HUES64 (cell line): Measurements from ENCODE around the gene TMX1.

Experiments used
- H3K27ac ChIP-seq: 2 replicates; pipeline ENCODE4 v1.7.0; 2013; ENCODE audit warnings: low read depth, low read length, inconsistent platforms
- H3K27me3 ChIP-seq: 2 replicates; pipeline ENCODE4 v1.6.1; 2013; ENCODE audit warnings: mild to moderate bottlenecking, low read length; ENCODE audit not compliant: insufficient read depth
- H3K36me3 ChIP-seq: 2 replicates; pipeline ENCODE4 v1.6.1; 2013; ENCODE audit warnings: mild to moderate bottlenecking, low read length; ENCODE audit not compliant: insufficient read depth
- H3K4me1 ChIP-seq: 2 replicates; pipeline ENCODE4 v1.6.1; 2013; ENCODE audit warnings: mild to moderate bottlenecking, low read length, moderate library complexity; ENCODE audit not compliant: insufficient read depth
- H3K4me3 ChIP-seq: 2 replicates; pipeline ENCODE4 v1.5.1; 2013; ENCODE audit warnings: mild to moderate bottlenecking, low read length, moderate library complexity
- H3K9ac ChIP-seq: 2 replicates; pipeline ENCODE4 v1.6.1; 2013; ENCODE audit warnings: mild to moderate bottlenecking, low read depth, low read length
- H3K9me3 ChIP-seq: 2 replicates; pipeline ENCODE4 v1.6.1; 2013; ENCODE audit warnings: low read depth, low read length; ENCODE audit not compliant: insufficient read depth
- WGBS: fragments of 150-250, 120-280 bp; methylation state at CpG from one replicate; pipeline ENCODE4 v1.1.7; 2013; ENCODE audit warnings: missing lambda C conversion rate; 5-methylcytosine and 5-hydroxymethylcytosine counted together

The TMX1 gene

GRCh38 chr14:51294951-51295525 lies 55.0 kb downstream of the TMX1 start:
- H3K27ac ChIP-seq, result no peak overlapping the region

GRCh38 chr14:51295646-51296263 lies 55.7 kb downstream of the TMX1 start:
- no peaks in the 10 kb centered on the region for H3K36me3 ChIP-seq
- peaks cover 5% of the 10 kb centered on the region for H3K4me1 ChIP-seq
- WGBS, result 91% methylated on average over 6 of the region's 6 CpGs
- no peak overlapping the region for H3K9ac ChIP-seq
- H3K27ac ChIP-seq, result no peak overlapping the region
- no peaks in the 10 kb centered on the region for H3K27me3 ChIP-seq
- H3K9me3 ChIP-seq, result no peaks in the 10 kb centered on the region
- no peak overlapping the region for H3K4me3 ChIP-seq

More at GRCh38 chr14:51294951-51295525, 55.0 kb downstream of the TMX1 start:
- H3K36me3 ChIP-seq, result no peaks in the 10 kb centered on the region
- H3K4me3 ChIP-seq, result no peak overlapping the region
- H3K9ac ChIP-seq, result no peak overlapping the region
- no peaks in the 10 kb centered on the region for H3K27me3 ChIP-seq
- WGBS, result 89% methylated on average over 3 of the region's 6 CpGs
- H3K4me1 ChIP-seq, result peaks cover 5% of the 10 kb centered on the region
- H3K9me3 ChIP-seq, result no peaks in the 10 kb centered on the region

GRCh38 chr14:51297066-51297465 lies 57.0 kb downstream of the TMX1 start:
- H3K4me1 ChIP-seq, result peaks cover 8% of the 10 kb centered on the region
- 95% methylated on average over 3 of the region's 3 CpGs for WGBS
- H3K27me3 ChIP-seq, result no peaks in the 10 kb centered on the region
- H3K4me3 ChIP-seq, result no peak overlapping the region
- H3K36me3 ChIP-seq, result no peaks in the 10 kb centered on the region
- H3K9ac ChIP-seq, result no peak overlapping the region
- no peaks in the 10 kb centered on the region for H3K9me3 ChIP-seq
- H3K27ac ChIP-seq, result no peak overlapping the region

GRCh38 chr14:51298895-51299294 lies 58.8 kb downstream of the TMX1 start:
- 92% methylated on average over 1 of the region's 1 CpG for WGBS
- H3K9ac ChIP-seq, result no peak overlapping the region
- no peaks in the 10 kb centered on the region for H3K36me3 ChIP-seq
- no peak overlapping the region for H3K27ac ChIP-seq
- no peaks in the 10 kb centered on the region for H3K27me3 ChIP-seq
- no peak overlapping the region for H3K4me3 ChIP-seq
- peaks cover 8% of the 10 kb centered on the region for H3K4me1 ChIP-seq
- no peaks in the 10 kb centered on the region for H3K9me3 ChIP-seq

GRCh38 chr14:51302295-51303030 lies 62.4 kb downstream of the TMX1 start:
- Histone ChIP-seq H3K36me3 (no peaks in the 10 kb centered on the region), H3K4me3 (no peak overlapping the region), H3K4me1 (peaks cover 13% of the 10 kb centered on the region), H3K9ac (no peak overlapping the region), H3K27ac (no peak overlapping the region), H3K9me3 (no peaks in the 10 kb centered on the region), H3K27me3 (no peaks in the 10 kb centered on the region)
- WGBS, result 75% methylated on average over 3 of the region's 3 CpGs

- H3K27me3 ChIP-seq, result no peaks in the 10 kb centered on the region
- no peak overlapping the region for H3K4me3 ChIP-seq
- H3K4me1 ChIP-seq, result peaks cover 13% of the 10 kb centered on the region
- no peak overlapping the region for H3K9ac ChIP-seq
- no peaks in the 10 kb centered on the region for H3K36me3 ChIP-seq
- WGBS, result 49% methylated on average over 5 of the region's 5 CpGs
- H3K9me3 ChIP-seq, result no peaks in the 10 kb centered on the region
- no peak overlapping the region for H3K27ac ChIP-seq
Observed at GRCh38 chr14:51304438-51304837, 64.4 kb downstream of the TMX1 start.

GRCh38 chr14:51304941-51305340 lies 64.9 kb downstream of the TMX1 start:
- H3K36me3 ChIP-seq, result no peaks in the 10 kb centered on the region
- H3K9ac ChIP-seq, result no peak overlapping the region
- peaks cover 13% of the 10 kb centered on the region for H3K4me1 ChIP-seq
- no peaks in the 10 kb centered on the region for H3K27me3 ChIP-seq
- H3K9me3 ChIP-seq, result no peaks in the 10 kb centered on the region
- no peak overlapping the region for H3K27ac ChIP-seq
- WGBS, result 87% methylated on average over 4 of the region's 4 CpGs
- no peak overlapping the region for H3K4me3 ChIP-seq

GRCh38 chr14:51305751-51306150 lies 65.7 kb downstream of the TMX1 start:
- H3K27ac ChIP-seq, result no peak overlapping the region
- H3K36me3 ChIP-seq, result no peaks in the 10 kb centered on the region
- no peaks in the 10 kb centered on the region for H3K27me3 ChIP-seq
- WGBS, result 92% methylated on average over 1 of the region's 1 CpG
- H3K9ac ChIP-seq, result no peak overlapping the region
- no peak overlapping the region for H3K4me3 ChIP-seq
- H3K9me3 ChIP-seq, result no peaks in the 10 kb centered on the region
- H3K4me1 ChIP-seq, result peaks cover 13% of the 10 kb centered on the region
